HG03280 (cell line): ENCODE results near the gene MLX.
"Not testable (repeated sequence)": the region's sequence is repeated elsewhere in the genome, so short reads cannot be mapped to it uniquely, and the experiment has no call there.

ENCODE experiments used
- ATAC-seq: cut with Tn5 transposase; IDR thresholded peaks from one replicate; pipeline ENCODE4 v1.9.1; 2021; ENCODE audit warnings: mild to moderate bottlenecking, moderate library complexity; ENCODE audit not compliant: unreplicated experiment

Gene MLX

DNA sequence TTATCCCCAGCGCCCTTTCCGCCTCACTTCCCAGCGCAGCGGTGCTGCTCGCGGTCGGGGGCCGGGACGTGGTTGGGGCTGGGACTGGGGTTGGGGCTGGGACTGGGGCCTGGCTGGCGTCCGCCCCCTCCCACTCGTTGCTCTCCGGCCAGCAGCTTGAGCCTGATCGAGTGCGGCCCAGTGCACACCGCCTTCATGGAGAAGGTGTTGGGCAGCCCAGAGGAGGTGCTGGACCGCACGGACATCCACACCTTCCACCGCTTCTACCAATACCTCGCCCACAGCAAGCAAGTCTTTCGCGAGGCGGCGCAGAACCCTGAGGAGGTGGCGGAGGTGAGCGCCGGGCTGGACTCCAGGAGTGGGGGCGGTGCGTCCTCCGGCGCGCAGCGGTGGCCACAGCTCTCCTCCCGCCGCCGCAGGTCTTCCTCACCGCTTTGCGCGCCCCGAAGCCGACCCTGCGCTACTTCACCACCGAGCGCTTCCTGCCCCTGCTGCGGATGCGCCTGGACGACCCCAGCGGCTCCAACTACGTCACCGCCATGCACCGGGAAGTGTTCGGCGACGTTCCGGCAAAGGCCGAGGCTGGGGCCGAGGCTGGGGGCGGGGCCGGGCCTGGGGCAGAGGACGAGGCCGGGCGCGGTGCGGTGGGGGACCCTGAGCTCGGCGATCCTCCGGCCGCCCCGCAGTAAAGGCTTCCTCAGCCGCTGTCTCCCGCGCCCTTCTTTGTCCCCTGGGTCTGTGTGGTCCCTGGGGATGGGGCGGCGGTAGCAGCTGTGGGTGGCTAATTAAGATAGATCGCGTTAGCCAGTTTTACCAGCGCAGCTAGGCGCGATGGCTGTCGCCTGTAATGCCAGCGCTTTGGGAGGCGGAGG, 12.4 kb upstream of the MLX start:
- peak; percentile 73 for ATAC-seq

DNA sequence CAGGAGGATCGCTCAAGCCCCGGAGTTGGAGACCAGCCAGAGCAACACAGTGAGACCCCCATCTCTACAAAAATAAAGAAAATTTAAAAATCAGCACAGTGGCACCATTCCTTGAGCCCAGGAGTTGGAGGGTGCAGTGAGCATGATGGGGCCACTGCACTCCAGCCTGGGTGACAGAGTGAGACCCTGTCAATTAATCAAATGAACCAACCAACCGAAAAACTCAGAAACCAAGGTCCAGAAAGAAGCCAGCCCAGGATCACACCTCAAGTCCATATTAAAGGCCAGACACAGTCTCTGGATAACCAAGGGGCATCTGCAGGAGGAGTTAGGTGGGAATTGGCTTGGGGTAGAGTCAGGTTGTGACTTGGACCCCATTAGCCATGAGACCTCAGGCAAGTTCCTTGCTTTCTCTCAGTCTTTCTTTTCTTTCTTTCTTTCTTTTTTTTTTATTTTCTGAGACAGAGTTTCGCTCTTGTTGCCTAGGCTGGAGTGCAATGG, 11.7 kb upstream of the MLX start:
- ATAC-seq = no peak

DNA sequence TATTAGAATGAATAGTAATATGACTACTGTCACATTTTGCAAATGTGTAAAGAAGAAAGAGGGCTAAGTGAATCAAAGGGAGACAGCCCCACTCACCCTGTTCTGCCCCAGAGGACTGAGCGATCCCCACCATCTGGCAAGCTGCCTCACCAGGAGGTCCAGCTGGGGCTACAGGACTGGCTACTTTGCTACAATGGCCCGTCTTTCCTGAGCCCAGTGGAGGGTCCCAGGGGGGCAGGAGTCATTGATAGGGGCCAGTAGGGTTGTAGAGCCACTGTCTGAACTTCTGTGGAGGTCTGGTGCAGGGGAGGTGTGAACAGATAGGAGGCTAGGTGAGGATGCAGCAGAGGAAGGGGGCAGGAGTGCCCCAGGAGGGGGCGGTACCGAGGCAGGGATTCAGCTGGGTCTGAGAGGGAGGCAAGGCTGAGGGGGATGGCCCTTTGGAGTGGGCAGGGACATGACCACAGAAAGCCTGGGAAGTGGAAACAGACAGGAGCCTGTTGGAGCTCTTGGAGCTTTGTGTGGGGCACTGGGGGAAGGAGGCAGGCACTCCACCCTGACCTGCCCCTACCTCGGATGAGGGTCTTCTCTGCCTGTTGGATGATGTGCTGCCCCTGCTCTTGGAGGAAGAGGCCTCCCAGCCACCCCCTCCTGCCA, 10.8 kb upstream of the MLX start:
- ATAC-seq = not testable (repeated sequence)

DNA sequence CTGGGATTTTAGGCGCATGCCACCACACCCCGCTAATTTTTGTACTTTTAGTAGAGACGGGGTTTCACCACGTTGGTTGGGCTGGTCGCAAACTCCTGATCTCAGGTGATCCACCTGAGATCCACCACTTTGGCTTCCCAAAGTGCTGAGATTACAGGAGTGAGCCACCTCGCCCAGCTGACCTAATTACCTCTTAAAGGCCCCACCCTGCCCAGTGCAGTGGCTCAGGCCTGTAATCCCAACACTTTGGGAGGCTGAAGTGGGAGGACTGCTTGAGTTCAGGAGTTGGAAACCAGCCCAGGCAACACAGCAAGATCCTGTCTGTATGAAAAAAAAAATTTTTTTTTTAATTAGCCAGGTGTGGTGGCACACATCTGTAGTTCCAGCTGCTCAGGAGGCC, 7.8 kb upstream of the MLX start:
- ATAC-seq = no peak

DNA sequence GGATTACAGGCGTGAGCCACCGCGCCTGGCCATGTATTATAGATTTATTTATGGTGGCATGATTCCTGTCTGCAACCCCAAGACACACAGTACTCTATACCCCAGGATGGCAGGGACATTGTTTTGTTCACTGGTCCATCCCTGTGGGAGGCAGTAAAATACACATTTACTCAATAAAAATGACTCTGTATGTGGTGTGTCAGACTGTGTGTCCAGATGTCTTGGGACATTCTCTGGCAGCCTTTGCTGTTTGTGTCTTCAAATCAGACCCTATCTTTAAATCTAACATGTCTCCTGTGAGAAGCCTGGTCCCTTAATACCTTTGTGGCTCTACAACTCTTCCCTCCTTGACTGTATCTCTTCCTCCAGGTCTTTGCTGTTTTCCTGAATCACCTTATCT, 6.7 kb upstream of the MLX start:
- no peak for ATAC-seq

DNA sequence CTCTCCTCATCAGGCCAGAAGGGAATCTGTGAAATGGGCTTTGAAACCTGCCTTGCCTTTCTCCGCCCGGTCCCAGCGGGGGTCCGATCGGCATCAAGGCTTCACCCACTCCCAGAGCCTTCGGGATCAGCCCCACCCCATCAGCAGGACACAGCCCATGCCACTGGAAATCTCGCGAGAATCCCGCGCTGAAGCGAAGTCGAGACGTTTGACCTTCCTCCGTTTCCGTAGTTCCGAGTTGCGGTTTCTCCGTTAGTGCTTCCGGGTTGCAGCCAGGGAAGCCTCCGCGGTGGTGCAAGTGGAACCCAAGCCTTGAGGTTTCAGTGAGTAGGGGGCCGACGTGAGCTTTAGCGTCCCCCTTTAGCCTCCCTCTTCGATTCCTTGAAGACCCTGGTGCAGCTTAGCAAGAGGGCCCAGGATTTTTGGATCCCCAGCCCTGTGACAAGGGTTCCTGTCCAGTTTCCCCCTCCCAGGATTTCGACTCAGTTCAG, 5.0 kb upstream of the MLX start, which contains the start of gene COASY:
Gene COASY (plus strand): TSS at position 252 of the 491 bp plus-strand sequence. CDS start 475 bp downstream, outside the sequence.
- ATAC-seq = peak; percentile 56

DNA sequence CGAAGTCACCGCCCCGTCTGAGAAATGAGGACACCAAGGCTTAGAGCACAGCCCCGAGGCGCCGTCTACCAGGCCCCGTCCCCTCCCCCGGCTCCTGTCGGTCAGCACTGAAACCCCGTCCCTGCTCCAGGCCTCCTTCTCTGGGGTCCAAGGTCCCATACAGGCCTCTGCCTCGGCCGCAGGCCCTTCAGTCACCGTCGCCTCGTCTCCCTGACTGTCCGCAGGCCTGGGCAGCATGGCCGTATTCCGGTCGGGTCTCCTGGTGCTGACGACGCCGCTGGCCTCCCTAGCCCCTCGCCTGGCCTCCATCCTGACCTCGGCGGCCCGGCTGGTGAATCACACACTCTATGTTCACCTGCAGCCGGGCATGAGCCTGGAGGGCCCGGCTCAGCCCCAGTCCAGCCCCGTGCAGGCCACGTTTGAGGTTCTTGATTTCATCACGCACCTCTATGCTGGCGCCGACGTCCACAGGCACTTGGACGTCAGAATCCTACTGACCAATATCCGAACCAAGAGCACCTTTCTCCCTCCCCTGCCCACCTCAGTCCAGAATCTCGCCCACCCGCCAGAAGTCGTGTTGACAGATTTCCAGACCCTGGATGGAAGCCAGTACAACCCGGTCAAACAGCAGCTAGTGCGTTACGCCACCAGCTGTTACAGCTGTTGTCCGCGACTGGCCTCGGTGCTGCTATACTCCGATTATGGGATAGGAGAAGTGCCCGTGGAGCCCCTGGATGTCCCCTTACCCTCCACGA, 4.3 kb upstream of the MLX start:
- no peak for ATAC-seq

DNA sequence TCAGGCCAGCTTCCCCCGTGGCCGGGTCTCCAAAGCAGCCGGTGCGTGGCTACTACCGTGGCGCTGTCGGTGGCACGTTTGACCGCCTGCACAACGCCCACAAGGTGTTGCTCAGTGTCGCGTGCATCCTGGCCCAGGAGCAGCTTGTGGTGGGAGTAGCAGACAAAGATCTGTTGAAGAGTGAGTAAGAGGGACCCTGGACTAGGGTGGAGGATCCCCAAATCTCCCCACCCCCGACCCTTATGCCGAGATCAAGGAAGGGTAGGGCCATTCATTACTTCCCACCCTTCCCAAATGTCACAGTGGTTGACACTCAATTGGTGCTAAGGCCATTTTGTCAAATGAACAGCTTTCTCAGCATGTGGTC, 3.8 kb upstream of the MLX start:
- no peak for ATAC-seq

DNA sequence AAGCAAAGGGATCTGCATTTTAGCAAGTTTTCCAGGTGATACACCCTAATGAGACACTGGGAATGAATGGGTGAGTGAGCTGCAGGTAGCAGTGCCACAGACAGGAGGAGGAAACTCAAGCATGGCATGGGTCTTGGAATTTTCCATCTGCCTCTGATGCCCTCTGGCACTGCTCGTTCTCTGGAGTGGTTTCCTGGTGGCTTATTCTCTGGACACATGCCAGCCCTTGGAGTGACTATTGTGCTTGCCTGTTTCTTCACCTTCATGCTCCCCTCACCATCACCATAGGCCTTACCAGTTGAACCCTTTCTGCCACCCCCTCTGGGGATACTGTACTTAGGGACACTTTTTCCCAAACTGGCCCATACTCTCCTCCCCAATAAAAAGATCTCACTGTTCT, 3.4 kb upstream of the MLX start:
- no peak for ATAC-seq

DNA sequence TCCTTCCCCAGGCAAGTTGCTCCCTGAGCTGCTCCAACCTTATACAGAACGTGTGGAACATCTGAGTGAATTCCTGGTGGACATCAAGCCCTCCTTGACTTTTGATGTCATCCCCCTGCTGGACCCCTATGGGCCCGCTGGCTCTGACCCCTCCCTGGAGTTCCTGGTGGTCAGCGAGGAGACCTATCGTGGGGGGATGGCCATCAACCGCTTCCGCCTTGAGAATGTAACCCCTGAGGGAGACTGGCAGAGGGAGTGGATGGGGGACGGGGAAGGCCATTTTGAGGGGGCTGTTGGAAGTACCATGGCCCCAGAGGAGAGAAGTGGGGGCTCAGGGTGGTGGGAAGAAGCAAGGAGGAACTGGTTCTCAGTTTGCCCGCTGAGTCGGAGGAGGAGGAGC, 3.0 kb upstream of the MLX start:
- no peak for ATAC-seq

DNA sequence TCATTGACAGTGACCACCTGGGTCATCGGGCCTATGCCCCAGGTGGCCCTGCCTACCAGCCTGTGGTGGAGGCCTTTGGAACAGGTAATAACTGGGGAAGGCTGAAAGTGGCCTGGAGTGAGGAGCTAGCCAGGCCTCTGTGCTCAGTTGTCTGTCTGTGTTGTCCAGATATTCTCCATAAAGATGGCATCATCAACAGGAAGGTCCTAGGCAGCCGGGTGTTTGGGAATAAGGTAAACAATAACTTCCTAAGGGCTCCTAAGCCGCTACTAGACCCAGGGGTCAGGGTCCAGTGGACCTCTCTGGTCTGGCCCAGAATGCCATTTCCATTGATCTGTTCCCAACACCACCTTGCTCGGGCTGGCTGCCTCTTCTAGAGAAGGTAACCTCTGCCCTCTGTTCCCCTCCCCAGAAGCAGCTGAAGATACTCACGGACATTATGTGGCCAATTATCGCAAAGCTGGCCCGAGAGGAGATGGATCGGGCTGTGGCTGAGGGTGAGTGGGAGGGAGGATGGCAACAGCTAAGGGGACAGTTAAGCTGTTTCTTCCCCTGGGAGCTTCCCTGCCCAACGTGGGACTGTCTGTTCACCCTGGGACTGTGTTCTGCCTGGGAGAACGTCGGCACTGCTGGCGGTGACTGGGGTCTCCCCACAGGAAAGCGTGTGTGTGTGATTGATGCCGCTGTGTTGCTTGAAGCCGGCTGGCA, 1.9 kb upstream of the MLX start:
- ATAC-seq = no peak

DNA sequence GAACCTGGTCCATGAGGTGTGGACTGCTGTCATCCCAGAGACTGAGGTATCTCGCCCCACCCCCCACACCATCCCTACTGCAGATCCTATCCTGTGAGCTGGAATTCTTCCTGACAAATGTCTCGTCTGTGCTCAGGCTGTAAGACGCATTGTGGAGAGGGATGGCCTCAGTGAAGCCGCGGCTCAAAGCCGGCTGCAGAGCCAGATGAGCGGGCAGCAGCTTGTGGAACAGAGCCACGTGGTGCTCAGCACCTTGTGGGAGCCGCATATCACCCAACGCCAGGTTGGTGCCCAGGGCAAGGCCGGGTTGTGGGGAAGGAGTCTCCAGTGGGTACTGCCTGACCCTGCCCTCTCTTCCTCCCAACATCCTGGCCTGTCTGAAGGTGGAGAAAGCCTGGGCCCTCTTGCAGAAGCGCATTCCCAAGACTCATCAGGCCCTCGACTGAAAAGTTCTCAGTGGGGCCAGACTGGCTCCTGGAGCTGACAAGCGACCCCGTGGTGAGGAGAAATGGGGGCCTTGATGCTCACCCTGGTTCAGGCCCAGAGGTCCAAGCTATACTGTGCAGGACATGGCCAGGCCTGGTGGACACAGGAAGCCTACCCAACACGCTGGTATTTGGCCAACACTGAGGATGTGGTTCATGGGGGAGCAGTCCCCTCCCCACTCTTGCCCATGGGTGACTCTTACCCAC, 1.2 kb upstream of the MLX start:
- no peak for ATAC-seq

DNA sequence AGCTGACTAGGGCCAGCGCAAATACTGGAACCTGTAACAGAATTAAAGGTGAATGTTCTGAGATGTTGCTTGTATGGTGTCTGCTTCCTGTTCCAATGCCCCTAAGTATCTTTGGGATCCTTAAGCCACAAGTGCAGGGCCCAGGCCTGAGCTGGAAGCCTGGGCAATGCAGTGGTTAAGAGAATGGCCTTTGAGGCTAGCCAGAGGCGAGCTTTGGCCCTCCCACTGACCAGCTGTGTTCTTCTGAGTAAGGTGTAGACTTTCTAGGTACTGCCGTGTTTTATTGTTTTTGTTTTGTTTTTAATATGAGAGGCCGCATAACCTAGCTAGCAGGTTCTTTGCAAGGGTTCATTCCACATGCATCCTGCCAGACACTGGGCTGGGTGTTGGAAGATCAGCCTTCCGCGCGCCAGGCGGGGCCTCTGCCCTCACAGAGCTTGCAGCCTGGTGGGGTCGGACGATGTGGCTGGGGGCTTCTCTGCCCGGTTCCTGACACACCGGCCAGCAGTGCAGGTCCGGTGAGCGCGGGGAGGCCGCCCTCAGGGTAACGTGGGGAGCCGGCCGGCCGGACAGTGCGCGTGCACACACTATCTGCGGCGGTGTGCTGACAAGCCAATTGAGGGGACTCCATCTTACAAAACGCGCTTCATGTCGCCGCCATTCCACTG, 551 bp upstream of the MLX start:
- ATAC-seq = no peak

DNA sequence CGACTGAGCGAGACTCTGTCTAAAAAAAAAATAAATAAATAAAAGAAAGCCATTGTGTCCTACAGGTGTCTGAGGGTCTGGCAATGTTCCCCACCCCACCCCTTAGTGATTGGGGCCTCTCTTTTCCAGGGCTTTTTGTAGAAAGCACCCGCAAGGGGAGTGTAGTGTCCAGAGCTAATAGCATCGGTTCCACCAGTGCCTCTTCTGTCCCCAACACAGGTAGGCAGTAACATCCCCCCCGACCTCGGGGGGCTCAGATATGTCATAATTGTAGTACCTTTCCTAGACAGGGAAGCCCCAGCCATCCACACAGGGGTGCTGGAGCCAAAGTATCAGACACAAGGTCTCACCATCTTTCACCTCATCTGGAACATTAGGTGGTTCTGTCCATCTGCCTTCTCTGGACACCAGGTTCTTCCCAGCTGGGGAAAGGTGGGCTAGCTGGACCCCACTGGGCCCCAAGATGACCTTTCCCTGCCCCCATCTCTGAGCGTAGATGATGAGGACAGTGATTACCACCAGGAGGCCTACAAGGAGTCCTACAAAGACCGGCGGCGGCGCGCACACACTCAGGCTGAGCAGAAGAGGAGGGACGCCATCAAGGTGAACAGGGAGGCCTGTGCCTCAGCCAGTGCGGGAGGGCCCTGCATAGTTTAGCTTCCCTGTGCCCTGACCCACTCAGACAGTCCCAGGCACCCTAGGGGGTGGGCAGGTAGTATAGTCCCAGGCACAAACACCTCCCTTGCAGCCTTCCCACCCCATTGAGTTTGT, 1.6 kb downstream of the MLX start:
- ATAC-seq = no peak

DNA sequence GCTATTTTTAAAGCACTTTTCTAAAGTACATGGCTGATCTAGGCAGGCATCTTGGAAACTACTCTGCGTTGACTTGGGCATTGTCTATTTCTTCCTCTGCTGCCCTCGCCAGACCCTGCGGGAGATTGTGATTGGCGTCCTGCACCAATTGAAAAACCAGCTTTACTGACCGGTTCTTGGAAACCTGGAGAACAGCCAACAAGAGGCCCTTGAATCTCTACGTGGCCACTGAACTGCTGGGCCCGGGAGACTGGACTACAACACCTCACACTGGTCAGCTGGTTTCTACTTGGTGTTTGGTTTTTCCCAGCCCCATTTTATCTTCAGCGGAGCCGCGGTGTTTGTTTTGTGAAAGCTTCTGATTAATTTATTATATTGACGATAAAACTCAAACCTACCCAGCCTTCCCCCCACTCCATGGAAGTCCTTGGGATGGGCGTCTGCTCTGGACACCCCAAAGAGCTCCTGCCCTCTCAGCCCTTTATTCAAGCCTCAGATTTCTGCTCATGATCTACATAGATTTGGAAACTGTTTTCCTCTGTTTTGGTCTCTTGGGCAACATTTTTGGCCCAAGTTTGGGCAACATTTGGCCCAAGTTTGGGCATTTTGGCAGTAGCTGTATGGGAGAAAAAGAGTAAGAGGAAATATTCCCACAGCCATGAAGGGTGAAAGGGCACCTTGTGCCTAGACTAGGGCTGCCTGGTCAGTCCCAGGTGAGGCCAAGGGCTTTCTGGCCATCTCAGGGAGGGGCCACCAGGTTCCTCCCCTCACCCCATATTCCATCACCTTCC, 4.7 kb downstream of the MLX start:
- no peak for ATAC-seq

DNA sequence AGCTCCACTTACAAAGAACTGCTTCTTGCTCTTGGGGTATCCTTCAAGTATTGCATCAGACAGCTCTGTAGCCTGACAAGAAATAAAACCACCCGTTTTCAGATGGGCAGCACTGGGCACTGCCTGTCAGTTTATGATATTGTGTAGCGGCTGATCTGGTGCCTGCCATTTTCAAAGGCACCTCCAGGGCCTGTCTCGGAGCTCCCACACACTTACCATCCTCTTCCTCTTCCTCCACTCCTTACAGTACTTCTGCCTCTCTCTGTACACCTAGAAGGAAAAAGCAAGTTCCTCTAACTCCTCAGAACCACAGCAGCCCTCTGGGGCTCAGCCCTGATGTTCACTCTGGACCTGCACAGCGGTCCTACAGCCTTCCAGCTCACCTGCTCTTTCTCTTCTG, 6.2 kb downstream of the MLX start:
- ATAC-seq = no peak

DNA sequence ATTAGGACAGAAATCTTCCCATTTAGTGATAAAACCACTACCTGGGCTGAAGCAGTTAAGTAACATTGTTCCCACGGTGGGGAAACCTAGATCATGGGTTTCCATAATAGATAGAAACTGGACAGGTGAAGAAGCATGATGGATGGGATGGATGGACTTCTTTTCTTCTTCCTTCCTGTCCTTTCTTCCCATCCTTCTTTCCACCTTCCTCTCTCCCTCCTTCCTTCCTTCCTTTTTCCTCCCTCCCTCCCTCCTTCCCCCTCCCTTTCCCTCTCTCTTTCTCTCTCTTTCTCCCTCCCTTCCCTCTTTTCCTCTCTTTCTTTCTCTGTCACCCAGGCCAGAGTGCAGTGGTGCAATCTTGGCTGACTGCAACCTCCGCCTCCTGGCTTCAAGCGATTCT, 7.6 kb downstream of the MLX start:
- no peak for ATAC-seq

DNA sequence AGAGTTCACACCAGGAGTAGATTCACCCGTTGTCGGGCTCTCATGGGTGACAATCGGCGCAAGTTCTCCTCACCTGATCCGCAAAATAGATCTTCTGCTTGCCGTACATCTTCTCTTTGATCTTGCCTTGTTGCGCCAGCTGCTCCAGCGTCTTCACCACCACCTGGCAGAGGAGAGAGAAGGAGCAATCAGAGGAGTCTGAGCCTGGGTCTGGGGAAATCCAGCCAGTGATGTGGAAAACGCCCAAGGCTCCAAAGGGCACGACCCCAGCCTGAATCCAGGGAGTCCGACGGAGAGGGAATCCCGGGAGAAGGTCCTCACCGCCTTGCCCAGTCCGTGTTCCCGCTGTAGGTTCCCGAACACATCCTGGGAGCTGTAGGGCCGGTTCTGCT, 10.2 kb downstream of the MLX start:
- ATAC-seq = no peak
